ENCODE data around the gene HDLBP. TPM values are rescaled to one million over a fixed set of nuclear protein-coding genes. Genes with fewer than 3 reads are reported as not detected.
A peak's percentile ranks its signal among the peaks of the same experiment; 100 is the strongest.

Gene HDLBP
- total RNA-seq, 1 donor from 2014 or later = 989 TPM

- TF ChIP-seq CTCF (IDR thresholded peaks at IDR 0.05) = no peak
- Mint-ChIP-seq H3K27ac (ENCODE audit: unreplicated experiment) (peak overlapping the region; percentile 61), H3K27me3 (ENCODE audit: low read depth) (no peaks in the 10 kb centered on the region), H3K4me3 (ENCODE audit: unreplicated experiment) (no peak overlapping the region), H3K36me3 (ENCODE audit: low read depth) (peaks cover 31% of the 10 kb centered on the region), H3K4me1 (ENCODE audit: low read depth) (peaks cover 9% of the 10 kb centered on the region), H3K9me3 (ENCODE audit: low read depth) (no peaks in the 10 kb centered on the region)
- DNase-seq (ENCODE audit: low spot score) = no peak
These were observed 14.5 kb upstream of the HDLBP start for GRCh38 chr2:241329669-241330615.

GRCh38 chr2:241325257-241325656, 9.8 kb upstream of the HDLBP start:
- Mint-ChIP-seq H3K4me1 (ENCODE audit: low read depth) (peaks cover 47% of the 10 kb centered on the region), H3K36me3 (ENCODE audit: low read depth) (peaks cover 22% of the 10 kb centered on the region), H3K27me3 (ENCODE audit: low read depth) (no peaks in the 10 kb centered on the region), H3K27ac (ENCODE audit: unreplicated experiment) (peak overlapping the region; percentile 8), H3K9me3 (ENCODE audit: low read depth) (no peaks in the 10 kb centered on the region), H3K4me3 (ENCODE audit: unreplicated experiment) (no peak overlapping the region)
- TF ChIP-seq CTCF (IDR thresholded peaks at IDR 0.05) = no peak
- DNase-seq (ENCODE audit: low spot score) = no peak

GRCh38 chr2:241324775-241325174, 9.3 kb upstream of the HDLBP start:
- peaks cover 19% of the 10 kb centered on the region for H3K36me3 Mint-ChIP-seq (ENCODE audit: low read depth)

GRCh38 chr2:241323778-241324177, 8.3 kb upstream of the HDLBP start:
- Mint-ChIP-seq H3K27ac (ENCODE audit: unreplicated experiment) (peak overlapping the region; percentile 77), H3K4me1 (ENCODE audit: low read depth) (peaks cover 61% of the 10 kb centered on the region), H3K9me3 (ENCODE audit: low read depth) (no peaks in the 10 kb centered on the region), H3K4me3 (ENCODE audit: unreplicated experiment) (no peak overlapping the region), H3K27me3 (ENCODE audit: low read depth) (no peaks in the 10 kb centered on the region), H3K36me3 (ENCODE audit: low read depth) (peaks cover 15% of the 10 kb centered on the region)
- DNase-seq (ENCODE audit: low spot score) = no peak
- TF ChIP-seq CTCF (IDR thresholded peaks at IDR 0.05) = no peak

More at GRCh38 chr2:241324775-241325174, 9.3 kb upstream of the HDLBP start:
- Mint-ChIP-seq H3K4me1 (ENCODE audit: low read depth) (peaks cover 52% of the 10 kb centered on the region), H3K27ac (ENCODE audit: unreplicated experiment) (peak overlapping the region; percentile 77), H3K9me3 (ENCODE audit: low read depth) (no peaks in the 10 kb centered on the region), H3K27me3 (ENCODE audit: low read depth) (no peaks in the 10 kb centered on the region), H3K4me3 (ENCODE audit: unreplicated experiment) (no peak overlapping the region)
- TF ChIP-seq CTCF (IDR thresholded peaks at IDR 0.05) = no peak
- no peak for DNase-seq (ENCODE audit: low spot score)

GRCh38 chr2:241321886-241322285, 6.4 kb upstream of the HDLBP start:
- Mint-ChIP-seq H3K9me3 (ENCODE audit: low read depth) (no peaks in the 10 kb centered on the region), H3K27me3 (ENCODE audit: low read depth) (no peaks in the 10 kb centered on the region), H3K4me1 (ENCODE audit: low read depth) (peaks cover 75% of the 10 kb centered on the region), H3K27ac (ENCODE audit: unreplicated experiment) (peak overlapping the region; percentile 80), H3K36me3 (ENCODE audit: low read depth) (peaks cover 6% of the 10 kb centered on the region), H3K4me3 (ENCODE audit: unreplicated experiment) (no peak overlapping the region)
- no peak for DNase-seq (ENCODE audit: low spot score)
- no peak for TF ChIP-seq CTCF (IDR thresholded peaks at IDR 0.05)

Measured in chondrocyte (in vitro differentiated cells).